Thoracic aorta (tissue), 2 donors: ENCODE measurements around the gene OPN1SW. TPM values are rescaled to one million over a fixed set of nuclear protein-coding genes. Genes with fewer than 3 reads are reported as not detected.
A peak's percentile ranks its signal among the peaks of the same experiment; 100 is the strongest.

Experiments used
- ATAC-seq: fragments of 150-250 bp; one replicate; pipeline ENCODE4 v1.8.0; 2017; ENCODE audit warnings: low read depth; ENCODE audit not compliant: insufficient number of reproducible peaks, low FRiP score
- DNase-seq: peaks from one replicate; pipeline ENCODE4 v3.0.0-alpha.2; 2020; ENCODE audit warnings: low spot score
- H3K27ac ChIP-seq, 2 donors: fragments of 200-600 bp; sonication (generic); 1 replicate in 1 of 2; 2 replicates in 1 of 2; pipeline ENCODE4 v1.5.1; 2016; ENCODE audit warnings: mild to moderate bottlenecking in 2 of 2, moderate library complexity in 2 of 2
- H3K27me3 ChIP-seq: fragments of 200-600 bp; sonication (generic); replicated peaks from 2 replicates; pipeline ENCODE4 v1.6.0; 2016; ENCODE audit warnings: mild to moderate bottlenecking; ENCODE audit not compliant: insufficient read depth
- H3K36me3 ChIP-seq: fragments of 200-600 bp; sonication (generic); one replicate; pipeline ENCODE4 v1.5.1; 2016
- H3K4me1 ChIP-seq, 2 donors: fragments of 200-600 bp; sonication (generic); 1 replicate in 1 of 2; 2 replicates in 1 of 2; pipeline versions ENCODE4 v1.5.1 to v1.6.0; 2016; ENCODE audit warnings: low read depth in 2 of 2, mild to moderate bottlenecking in 1 of 2; ENCODE audit not compliant: control insufficient read depth in 1 of 2
- H3K4me3 ChIP-seq: fragments of 200-600 bp; sonication (generic); 2 replicates; pipeline ENCODE4 v1.5.1; 2016; ENCODE audit warnings: mild to moderate bottlenecking
- H3K9me3 ChIP-seq: fragments of 200-600 bp; sonication (generic); 2 replicates; pipeline ENCODE4 v1.5.1; 2016
- total RNA-seq, 2 donors: library from RNA; depleted of rRNA; stranded (reverse); fragments of >200 nt; gene quantifications; one replicate each; pipeline versions ENCODE4 v1.1.0 to v1.2.3, GENCODE V29; 2016
- TF ChIP-seq, protein P1 (sequence below): fragments of 200-600 bp; sonication (generic); IDR thresholded peaks from one replicate; pipeline ENCODE4 v1.5.1; 2019; ENCODE audit warnings: antibody characterized with exemption

The OPN1SW gene
- total RNA-seq, 2 donors from 2014 or later = not detected

- Histone ChIP-seq H3K4me1 (peaks cover 6 to 22% of the 10 kb centered on the region in 2 donors), H3K27me3 (no peaks in the 10 kb centered on the region), H3K36me3 (peaks cover 3% of the 10 kb centered on the region), H3K4me3 (no peak overlapping the region), H3K9me3 (no peaks in the 10 kb centered on the region), H3K27ac (no peak overlapping the region)
- TF ChIP-seq, protein P1, sequence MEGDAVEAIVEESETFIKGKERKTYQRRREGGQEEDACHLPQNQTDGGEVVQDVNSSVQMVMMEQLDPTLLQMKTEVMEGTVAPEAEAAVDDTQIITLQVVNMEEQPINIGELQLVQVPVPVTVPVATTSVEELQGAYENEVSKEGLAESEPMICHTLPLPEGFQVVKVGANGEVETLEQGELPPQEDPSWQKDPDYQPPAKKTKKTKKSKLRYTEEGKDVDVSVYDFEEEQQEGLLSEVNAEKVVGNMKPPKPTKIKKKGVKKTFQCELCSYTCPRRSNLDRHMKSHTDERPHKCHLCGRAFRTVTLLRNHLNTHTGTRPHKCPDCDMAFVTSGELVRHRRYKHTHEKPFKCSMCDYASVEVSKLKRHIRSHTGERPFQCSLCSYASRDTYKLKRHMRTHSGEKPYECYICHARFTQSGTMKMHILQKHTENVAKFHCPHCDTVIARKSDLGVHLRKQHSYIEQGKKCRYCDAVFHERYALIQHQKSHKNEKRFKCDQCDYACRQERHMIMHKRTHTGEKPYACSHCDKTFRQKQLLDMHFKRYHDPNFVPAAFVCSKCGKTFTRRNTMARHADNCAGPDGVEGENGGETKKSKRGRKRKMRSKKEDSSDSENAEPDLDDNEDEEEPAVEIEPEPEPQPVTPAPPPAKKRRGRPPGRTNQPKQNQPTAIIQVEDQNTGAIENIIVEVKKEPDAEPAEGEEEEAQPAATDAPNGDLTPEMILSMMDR = no peak
- no peak for DNase-seq
- no peak for ATAC-seq
Observed at GRCh38 chr7:128794020-128794419, 18.4 kb upstream of the OPN1SW start.

GRCh38 chr7:128793181-128793547 lies 17.6 kb upstream of the OPN1SW start:
- TF ChIP-seq, protein P1 = no peak
- no peak for ATAC-seq
- DNase-seq = no peak
- H3K36me3 ChIP-seq = peaks cover 3% of the 10 kb centered on the region
- no peak overlapping the region for H3K4me3 ChIP-seq
- no peaks in the 10 kb centered on the region for H3K9me3 ChIP-seq
- no peak overlapping the region for H3K27ac ChIP-seq
- peaks cover 6 to 22% of the 10 kb centered on the region in 2 donors for H3K4me1 ChIP-seq
- no peaks in the 10 kb centered on the region for H3K27me3 ChIP-seq

GRCh38 chr7:128792471-128793180 lies 17.0 kb upstream of the OPN1SW start:
- ATAC-seq (no peak), DNase-seq (no peak)
- no peaks in the 10 kb centered on the region for H3K9me3 ChIP-seq
- H3K27me3 ChIP-seq = no peaks in the 10 kb centered on the region
- TF ChIP-seq, protein P1 = no peak
- peaks cover 3% of the 10 kb centered on the region for H3K36me3 ChIP-seq
- H3K27ac ChIP-seq = no peak overlapping the region
- peaks cover 6 to 22% of the 10 kb centered on the region in 2 donors for H3K4me1 ChIP-seq
- H3K4me3 ChIP-seq = peak overlapping the region; percentile 87

- no peaks in the 10 kb centered on the region for H3K9me3 ChIP-seq
- ATAC-seq (peak; percentile 8), DNase-seq (no peak)
- no peaks in the 10 kb centered on the region for H3K27me3 ChIP-seq
- peaks cover 6 to 22% of the 10 kb centered on the region in 2 donors for H3K4me1 ChIP-seq
- TF ChIP-seq, protein P1 = no peak
- H3K4me3 ChIP-seq = peak overlapping the region; percentile 87
- H3K36me3 ChIP-seq = peaks cover 3% of the 10 kb centered on the region
- no peak overlapping the region for H3K27ac ChIP-seq
Observed at GRCh38 chr7:128791972-128792327, 16.4 kb upstream of the OPN1SW start.

DNA sequence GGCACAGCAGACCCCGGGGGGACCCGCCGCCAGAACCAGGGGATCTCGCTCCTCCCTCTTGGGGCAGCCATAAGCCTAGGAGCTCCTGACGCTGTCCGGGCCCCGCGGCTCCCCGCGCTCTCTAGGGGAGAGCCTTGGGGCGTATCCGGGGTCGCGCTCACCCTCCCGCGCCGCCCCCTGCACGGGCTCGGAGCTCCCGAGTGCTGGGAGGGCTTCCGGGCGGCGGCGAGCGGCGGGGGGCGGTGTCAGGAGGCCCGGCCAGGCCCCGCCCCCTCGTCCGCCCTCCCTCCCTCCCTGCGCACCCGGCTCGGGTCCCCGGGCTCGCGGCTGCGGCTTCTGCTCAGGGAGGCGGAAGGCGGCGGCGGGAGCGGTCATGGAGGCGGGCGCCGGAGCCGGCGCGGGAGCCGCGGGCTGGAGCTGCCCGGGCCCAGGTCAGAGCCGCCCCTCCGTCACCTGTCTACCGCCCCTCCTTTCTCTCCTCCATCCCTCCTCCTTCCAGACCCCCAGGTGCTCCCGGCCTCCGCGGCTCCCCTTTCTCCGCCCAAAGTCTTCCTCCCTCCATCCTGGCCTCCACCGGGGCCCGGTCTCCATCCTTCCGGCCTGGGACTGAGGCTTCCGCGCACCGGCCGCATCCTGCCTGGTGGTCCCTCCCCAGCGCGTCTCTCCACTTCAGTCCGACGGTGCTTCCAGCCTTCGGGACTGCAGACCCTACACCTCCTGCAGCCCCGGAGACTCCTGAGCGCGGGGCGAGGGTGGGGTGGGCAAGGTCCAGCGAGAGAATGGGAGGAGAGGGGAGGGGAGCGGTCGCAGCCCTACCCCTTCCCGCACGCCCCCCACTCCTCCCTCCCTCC lies 15.8 kb upstream of the OPN1SW start, which contains the start of gene CCDC136:
Gene CCDC136 (plus strand): TSS at position 848 of the 851 bp plus-strand sequence. CDS start 444 bp downstream, outside the sequence.
- TF ChIP-seq, protein P1 = no peak
- Histone ChIP-seq H3K27ac (peak within 1 kb of the TSS; percentile 30 to 62), H3K4me1 (peaks cover 6 to 22% of the 10 kb centered on the region in 2 donors), H3K27me3 (no peaks in the 10 kb centered on the region), H3K36me3 (peaks cover 3% of the 10 kb centered on the region), H3K9me3 (no peaks in the 10 kb centered on the region), H3K4me3 (peak within 1 kb of the TSS; percentile 87)
- DNase-seq (no peak), ATAC-seq (peak; percentile 71)
